Muscle of back (tissue), 11 donors: Measurements from ENCODE around the gene REV3L. TPM values are rescaled to one million over a fixed set of nuclear protein-coding genes. Genes with fewer than 3 reads are reported as not detected.
A peak's percentile ranks its signal among the peaks of the same experiment; 100 is the strongest.
"Not testable (repeated sequence)": the region's sequence is repeated elsewhere in the genome, so short reads cannot be mapped to it uniquely, and the experiment has no call there.

Experiments used
- DNase-seq, 3 donors: peaks; one replicate each; pipeline versions ENCODE4 v3.0.0 to v3.0.0-alpha.2; 2013
- polyA plus RNA-seq, 10 donors: library from polyadenylated mRNA; unstranded; fragments of 120-200 nt; gene quantifications; one replicate each; pipeline ENCODE4 v1.2.1, GENCODE V29; 2013; ENCODE audit not compliant: insufficient read length in 10 of 10

REV3L gene
- polyA plus RNA-seq, 10 donors, result 31.2 to 56.7 (median 38.8) TPM

DNA sequence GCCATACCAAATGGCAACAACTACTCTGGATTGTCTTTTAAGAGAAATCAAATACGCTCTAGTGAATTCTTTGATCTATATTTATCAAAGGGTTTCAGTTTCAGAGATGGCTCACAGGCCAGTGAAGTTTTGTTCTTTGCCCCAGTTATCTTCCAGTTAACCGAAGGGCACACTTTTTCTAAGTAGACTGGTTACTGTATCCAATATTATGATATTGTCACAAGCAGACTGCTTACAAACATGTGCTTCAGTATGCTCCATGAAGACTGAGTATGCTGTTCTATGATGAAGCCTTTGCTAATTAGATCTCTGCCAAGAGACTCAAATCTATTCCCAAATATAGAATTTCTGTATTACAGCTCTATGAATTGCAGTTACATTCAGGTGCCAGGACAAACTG is 181.1 kb downstream of the REV3L start:
- DNase-seq, result no peak

DNA sequence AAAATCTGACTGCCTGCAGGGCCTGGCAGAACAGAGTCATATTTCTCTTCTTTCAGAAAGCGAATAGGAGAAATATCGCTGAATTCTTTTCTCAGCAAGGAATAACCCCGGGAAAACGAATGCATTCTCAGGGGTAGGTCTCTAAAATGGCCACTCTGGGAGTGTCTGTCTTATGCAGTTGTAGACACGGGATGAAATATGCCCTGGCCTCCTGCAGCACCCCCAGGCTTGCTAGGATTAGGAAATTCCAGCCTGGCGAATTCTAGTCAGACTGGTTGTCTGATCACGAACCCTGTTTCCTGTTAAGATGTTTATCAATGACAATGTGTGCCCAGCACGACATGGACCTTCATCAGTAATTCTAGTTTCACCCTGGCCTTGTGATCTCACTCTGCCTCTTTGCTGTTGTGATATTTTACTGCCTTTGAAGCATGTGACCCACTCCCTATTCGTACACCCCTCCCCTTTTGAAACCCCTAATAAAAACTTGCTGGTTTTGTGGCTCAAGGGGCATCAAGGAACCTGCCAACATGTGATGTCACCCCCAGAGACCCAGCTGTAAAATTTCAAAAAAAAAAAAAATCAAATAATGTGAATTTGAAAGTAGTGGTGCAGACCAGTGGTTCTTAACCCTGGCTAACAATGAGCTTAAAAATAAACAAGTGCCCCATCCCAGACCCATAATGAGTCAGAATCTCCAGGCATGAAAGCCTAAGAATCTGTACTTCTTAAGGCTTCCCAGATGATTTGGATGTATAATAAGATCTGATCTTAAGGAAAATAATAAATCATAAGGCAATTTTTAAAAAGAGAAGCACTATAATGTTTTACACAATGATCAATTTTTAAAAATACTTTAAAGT is 181.8 kb downstream of the REV3L start:
- DNase-seq, result not testable (repeated sequence)

DNA sequence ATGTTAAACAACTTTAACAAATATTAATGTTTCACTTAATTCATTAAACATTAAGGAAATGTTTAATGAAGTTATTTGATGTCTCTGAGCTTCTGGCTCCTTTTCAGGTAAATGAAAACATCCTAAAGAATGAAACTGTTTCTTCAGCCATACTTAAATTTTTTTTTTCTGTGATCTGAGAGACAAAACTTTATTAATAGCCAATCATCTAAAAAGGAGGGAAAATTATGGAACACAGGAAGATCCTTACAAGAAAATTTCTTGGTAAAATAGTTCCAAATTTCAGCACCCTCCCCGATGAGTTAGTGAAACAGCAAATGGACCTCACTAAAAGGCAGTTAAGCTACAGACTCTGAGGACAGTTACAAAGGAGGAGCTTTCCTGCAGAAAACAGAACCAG is 185.2 kb downstream of the REV3L start:
- DNase-seq, result no peak

DNA sequence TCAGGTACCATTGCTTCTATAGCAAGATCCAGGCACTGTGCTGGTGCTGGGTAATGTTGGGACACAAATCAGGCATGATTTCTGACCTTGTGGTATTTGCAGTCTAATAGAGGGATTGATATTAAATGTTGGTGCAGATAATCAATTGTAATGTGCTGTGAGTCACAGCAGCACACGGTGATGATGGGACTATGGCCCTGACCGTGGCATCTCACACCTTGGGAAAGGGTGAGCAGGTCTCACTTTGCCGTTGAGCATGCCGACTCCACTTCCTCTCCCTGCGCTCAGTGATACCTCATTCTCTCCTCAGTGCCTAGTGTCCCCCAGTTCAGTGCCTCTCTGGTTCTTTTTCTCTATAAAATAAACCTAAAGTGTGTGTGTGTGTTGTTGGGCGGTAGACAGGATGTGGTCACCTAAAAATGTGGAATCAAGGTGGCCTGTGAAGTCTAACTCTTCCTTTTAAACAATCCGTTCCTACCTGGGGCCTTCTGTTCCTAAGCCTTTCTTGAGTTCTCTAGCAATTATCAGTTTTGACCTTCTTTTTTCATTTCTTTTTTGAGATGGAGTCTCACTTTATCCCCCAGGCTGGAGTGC is 188.5 kb downstream of the REV3L start:
- no peak for DNase-seq

DNA sequence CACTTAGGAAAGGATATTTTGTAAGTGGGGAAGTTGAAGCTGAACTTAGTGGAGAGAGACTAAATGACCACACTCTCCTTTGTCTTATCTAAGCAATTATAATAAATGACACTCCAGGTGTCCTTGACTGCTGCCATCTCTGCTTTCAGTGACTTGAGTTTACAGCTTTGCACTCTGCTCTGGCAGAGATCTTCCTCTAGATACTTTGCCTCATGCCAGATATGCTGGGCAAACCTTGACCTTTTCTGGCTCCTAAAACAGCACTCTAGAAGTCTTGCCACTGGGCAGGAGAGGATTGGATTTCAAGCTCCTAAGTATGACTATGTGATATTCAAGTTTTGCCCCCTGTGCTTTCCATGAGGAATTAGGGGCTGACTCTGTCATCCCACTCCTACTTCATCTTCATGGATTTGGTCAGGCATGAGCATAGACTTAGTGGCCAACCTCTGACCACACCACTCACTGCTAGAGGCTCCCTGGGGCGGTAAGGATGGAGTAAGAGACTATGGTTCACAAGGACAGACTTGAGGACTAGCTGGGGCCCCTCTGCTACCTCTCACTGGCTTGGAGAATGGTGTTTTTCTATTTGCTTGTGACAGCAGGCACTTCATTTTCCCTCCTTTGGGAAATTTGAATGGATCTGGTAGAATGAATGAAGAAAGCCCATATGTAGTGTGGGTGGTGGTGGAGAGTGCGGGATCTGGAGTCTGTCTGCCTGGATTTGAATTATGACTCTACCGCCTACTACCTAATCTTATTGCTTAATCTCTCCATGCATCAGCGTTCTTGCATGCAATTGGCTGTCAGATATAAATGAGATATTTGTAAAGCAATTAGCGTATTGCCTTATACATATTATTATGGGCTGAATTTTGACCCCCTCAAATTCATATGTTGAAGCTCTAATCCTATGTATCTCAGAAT is 191.4 kb downstream of the REV3L start:
- DNase-seq, result no peak

DNA sequence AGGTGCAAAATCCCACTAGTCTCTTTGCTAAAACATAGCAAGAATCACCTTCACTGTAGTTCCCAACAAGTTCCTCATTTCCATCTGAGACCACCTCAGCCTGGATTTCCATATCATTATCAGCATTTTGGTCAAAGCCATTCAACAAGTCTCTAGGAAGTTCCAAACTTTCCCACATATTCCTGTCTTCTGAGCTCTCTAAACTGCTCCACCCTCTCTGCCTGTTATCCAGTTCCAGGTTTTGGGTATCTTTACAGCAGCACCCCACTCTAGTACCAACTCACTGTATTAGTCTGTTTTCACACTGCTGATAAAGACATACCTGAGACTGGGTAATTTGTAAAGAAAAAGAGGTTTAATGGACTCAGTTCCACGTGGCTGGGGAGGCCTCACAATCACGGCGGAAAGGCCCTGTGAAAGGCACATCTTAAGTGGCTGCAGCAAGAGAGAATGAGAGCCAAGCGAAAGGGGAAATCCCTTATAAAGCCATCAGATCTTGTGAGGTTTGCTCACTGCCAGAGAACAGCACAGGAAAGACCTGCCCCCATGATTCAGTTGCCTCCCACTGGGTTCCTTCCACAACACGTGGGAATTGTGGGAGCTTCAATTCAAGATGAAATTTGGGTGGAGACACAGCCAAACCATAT is 192.2 kb downstream of the REV3L start:
- not testable (repeated sequence) for DNase-seq

DNA sequence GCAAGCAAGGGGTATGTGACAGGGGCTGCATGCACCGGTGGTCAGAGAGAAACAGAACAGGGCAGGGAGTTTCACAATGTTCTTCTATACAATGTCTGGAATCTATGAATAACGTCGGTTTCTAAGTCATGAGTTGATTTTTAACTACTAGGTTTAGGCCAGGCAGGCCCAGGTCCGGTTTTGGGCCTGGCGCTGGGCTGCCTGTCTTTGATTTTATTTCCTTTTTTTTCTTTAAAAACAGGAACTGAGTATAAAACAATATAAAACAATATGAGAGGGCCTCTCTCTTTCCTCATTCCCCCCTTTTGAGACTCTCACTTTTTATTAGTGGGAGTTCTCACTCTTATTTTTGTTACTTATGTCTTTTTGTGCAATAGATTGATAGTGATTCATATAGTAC is 198.7 kb downstream of the REV3L start:
- not testable (repeated sequence) for DNase-seq

DNA sequence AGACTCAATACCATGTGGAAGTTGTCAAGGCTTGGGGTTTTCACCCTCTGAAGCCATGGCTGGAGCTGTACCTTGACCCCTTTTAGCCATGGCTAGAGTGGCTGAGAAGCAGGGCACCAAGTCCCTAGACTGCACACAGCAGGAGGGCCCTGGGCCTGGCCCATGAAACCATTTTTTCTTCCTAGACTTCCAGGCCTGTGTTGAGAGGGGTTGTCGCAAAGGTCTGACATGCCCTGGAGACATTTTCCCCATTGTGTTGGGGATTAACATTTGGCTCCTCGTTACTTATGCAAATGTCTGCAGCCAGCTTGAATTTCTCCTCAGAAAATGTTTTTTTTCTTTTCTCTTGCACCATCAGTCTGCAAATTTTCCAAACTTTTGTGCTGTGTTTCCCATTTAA is 199.3 kb downstream of the REV3L start:
- DNase-seq, result no peak

DNA sequence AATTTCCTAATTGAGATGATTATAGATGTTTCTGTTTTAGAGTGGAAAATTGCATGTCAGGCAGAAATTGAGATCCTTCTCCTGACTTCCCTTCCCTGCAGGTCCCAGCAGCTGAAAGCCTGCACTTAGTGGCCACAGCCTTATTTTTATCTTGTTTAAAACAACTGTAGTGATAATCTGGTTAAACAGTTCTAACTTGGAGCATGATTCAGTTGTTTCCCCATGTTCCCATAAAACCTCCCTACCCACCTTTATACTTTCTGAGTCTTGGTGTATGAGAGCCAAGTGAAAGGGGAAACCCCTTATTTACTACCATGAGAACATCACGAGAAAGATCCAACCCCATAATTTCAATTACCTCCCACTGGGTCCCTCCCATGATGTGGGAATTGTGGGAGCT is 200.5 kb downstream of the REV3L start:
- no peak for DNase-seq

DNA sequence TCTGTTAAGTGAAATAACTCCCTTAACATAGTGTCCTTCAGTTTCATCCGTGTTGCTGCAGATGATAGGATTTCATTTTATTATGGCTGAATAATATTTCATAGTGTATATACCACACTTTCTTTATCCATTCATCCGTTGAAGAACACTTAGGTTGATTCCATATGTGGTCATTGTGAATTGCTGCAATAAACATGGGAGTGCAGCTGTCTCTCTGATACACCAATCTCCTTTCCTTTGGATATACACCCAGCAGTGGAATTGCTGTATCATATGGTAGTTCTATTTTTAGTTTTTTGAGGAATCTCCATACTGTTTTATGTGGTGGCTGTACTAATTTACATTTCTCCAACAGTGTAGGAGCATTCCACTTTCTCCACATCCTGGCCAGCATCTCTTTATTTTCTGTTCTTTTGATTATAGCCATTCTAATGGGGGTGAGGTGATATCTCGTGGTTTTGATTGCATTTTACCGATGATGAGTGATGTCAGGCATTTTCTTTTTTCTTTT is 202.5 kb downstream of the REV3L start:
- DNase-seq, result no peak

DNA sequence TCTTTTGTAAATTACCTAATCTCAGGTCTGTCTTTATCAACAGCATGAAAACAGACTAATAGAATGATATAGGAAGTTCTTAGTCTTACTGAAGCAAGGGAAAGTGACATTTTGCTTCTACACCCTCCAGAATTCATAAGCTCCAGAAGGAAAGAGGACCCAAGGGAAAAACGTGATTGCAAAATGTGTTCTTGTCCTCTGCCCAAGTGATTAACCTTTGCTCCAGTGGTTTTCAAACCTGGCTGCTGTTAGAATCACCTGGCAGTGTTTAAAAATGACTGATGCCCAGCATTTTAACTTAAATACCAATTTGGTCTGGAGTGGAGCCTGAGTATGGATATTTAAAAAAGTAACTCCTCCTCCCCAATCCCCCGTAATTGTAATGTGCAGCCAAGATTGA is 204.3 kb downstream of the REV3L start:
- no peak for DNase-seq

DNA sequence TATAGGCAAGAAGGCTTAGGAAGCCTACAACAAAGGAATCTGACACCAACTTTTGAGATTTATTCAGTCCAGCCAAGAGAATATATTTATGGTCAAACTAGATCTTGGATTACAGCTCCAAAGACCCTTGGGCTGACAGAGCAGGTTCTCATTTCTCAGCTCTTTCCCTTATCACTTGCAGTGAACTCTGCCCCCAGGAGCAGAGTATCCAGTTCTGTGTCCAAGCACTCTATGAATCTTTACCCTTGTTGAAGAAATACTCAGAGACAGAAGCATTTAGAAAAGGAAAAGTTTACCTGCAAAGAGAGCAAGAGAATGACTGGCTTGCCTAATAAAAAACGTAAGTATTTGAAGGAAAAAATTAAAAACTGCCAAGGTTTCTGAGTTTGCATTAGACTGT is 205.2 kb downstream of the REV3L start:
- DNase-seq, result no peak

DNA sequence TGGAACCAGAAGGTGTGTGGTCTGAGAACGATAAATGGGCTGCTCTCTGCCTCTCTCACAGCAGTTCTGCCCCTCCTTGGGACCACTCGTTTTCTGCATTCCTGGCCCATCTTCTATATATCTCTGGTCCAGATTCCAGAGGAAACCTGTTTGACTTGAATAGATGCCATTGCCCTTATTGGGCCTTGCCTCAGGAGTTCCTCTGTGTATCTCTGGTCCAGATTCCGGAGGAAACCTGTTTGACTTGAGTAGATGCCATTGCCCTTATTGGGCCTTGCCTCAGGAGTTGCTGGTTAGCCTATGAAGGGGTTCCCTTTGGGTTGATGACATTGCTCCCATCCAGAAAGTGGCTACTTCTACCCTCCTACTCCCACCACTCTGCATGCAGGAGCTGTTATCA is 206.3 kb downstream of the REV3L start:
- no peak for DNase-seq

DNA sequence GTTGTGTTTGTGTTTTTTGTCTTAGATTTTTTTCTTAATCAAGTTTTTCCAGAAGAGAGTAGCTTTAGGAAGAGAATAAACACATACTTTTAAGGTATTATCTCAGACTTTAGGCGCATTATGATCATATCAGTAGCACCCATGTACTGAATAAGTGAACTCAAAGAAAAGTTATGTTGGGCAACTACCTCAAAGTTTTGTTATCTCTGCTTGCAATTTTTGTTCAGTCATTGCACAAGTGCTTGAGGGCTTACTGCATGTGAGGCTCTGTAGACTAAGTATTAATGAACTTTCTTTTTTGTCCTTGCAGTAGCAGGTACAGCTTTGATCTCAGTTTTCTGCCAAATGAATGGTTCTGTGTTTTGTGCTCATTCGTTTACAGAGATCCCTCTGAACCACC is 206.7 kb downstream of the REV3L start:
- DNase-seq, result no peak

DNA sequence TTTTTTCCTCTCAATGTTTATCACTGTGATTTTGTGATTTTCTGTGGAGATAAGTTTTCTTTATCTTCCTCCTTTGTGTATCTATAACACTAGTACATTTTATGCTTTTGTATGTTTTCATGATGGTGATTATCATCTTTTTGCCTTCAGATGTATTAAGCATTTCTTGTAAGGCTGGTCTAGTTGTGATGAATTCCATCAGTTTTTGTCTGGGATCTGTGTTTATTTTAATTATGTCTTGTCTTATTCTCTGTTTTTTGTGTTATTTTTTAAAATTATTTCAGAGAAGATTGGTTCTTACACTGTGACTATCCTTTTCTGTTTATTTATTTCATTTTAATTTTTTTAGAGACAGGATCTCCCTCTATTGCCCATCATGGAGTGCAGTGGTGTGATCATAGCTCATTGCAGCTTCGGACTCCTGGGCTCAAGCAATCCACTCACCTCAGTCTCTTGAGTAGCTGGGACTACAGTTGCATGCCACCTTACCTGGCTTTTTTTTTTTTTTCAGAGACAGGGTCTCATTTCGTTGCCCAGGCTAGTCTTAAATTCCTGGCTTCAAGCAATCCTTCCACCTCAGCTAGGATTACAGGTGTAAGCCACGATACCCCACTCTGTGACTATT is 208.3 kb downstream of the REV3L start:
- DNase-seq, result no peak

DNA sequence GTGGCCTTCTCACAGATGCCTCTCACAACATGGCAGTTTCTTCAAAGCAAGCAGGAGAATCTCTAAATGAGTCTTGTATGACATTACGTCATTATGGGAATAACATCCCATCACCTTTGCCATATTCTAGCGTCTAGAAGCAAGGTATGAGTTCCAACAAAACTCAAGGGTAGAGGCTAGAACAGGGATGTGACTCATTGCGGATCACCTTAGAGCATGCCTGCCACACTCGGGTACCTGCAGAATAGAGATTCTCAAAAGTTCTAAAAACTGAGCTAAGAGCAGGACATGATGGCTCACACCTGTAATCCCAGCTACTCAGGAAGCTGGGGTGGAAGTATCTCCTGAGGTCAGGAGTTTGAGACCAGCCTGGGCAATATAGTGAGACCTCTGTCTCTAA is 212.9 kb downstream of the REV3L start:
- no peak for DNase-seq

DNA sequence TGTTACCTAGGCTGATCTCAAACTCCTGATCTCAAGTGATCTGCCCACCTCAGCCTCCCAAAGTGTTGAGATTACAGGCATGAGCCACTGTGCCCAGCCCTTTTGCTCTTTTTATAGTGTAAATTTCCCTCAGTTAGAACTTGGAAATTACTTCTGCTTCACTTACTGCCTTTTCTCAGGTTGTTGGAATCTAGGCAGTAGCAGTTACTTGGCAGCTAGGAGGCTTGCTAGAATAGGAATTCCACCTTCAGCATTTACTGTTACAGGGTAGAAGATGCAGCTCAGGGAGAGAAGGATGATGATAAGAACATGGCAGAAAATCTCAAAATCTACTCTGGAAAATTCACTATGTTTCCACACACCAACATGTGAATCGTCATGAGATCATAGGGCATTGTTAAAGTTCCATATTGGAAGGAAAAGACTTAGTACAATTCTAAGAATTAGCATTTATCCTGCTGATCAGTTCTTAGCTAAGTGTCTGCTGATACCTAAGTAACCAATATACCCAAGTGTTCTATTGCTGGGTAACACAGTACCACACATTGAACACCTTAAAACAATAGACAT is 213.5 kb downstream of the REV3L start:
- no peak for DNase-seq

DNA sequence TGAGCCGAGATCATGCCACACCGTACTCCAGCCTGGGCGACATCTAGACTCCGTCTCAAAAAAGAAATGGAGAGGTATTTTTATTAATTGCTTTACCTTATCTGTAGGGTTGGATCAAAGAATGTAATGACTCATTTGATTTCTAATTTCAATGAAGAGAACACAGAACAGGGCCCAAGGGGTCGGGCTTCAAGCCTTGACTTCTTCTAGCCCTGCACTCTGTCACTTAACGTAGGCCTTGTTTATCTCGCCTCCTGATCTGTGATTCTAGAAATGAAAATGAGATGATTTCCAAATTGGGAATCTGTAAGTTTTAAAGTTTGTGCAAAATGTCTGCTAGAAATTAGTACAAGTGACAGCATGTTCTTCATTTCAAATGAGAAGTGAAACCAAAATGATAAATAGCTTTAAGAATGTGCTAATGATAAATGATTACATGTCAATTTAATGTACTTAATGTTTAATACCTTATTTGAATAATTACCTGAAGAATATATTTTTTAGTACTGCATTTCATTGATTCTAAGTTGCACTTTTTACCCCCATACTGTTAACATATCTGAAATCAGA is 215.2 kb downstream of the REV3L start:
- DNase-seq, result no peak

DNA sequence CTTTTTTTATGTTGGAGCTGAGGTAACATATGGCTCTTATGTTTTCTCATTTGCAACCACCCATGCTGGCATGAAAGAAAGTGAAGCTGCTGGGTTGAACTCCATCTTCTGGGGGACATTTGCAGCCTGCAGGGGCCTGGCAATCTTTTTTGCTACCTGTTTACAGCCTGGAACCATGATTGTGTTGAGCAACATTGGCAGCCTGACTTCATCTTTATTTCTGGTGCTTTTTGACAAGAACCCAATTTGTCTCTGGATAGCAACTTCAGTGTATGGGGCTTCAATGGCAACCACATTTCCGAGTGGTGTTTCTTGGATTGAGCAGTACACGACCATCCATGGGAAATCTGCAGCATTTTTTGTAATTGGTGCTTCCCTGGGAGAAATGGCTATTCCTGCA is 216.7 kb downstream of the REV3L start:
- no peak for DNase-seq

DNA sequence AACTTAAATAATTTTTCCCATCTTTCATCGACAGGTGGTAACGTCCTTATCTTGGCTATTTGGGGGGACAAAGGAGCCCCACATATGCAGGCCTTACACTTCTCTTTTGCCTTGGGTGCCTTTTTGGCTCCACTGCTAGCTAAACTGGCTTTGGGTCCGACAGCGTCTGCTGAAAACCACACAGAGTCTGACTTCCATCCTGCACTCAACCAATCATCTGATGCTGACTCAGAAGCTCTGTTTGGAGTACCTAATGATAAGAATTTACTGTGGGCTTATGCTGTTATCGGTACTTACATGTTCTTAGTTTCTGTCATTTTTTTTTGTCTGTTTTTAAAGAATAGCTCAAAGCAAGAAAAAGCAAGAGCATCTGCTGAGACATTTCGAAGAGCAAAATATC is 217.2 kb downstream of the REV3L start:
- no peak for DNase-seq

DNA sequence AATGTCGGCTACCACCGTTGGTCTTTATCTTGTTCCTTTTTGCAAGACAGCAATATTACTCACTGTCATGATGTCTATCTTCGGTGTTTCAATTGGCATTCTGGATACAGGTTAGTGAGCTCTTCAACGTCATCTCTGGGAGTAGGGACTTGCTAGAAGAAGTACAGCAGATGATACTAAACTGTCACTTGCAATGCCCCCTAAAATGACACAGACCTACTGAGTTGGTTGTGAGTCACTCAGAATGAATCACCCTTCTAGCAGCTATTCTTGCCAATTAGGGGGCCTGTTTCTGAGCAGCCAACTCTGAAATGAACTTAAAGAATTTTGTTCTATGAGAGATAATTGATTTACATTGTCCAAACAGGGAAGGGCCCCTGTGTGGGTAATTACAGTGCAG is 219.2 kb downstream of the REV3L start:
- peak in 1 of 3 donors; percentile 40 for DNase-seq
